D341Med (cell line): ENCODE results near the gene TFE3.

ENCODE experiments used
- DNase-seq: peaks from one replicate; pipeline ENCODE4 v3.0.0; 2012; ENCODE audit warnings: low spot score

Gene TFE3, protein sequence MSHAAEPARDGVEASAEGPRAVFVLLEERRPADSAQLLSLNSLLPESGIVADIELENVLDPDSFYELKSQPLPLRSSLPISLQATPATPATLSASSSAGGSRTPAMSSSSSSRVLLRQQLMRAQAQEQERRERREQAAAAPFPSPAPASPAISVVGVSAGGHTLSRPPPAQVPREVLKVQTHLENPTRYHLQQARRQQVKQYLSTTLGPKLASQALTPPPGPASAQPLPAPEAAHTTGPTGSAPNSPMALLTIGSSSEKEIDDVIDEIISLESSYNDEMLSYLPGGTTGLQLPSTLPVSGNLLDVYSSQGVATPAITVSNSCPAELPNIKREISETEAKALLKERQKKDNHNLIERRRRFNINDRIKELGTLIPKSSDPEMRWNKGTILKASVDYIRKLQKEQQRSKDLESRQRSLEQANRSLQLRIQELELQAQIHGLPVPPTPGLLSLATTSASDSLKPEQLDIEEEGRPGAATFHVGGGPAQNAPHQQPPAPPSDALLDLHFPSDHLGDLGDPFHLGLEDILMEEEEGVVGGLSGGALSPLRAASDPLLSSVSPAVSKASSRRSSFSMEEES

GRCh38 chrX:49043220-49043986 is at the start of gene TFE3:
Gene TFE3 (minus strand): TSS chrX:49043357. CDS start chrX:49043226, 131 bp downstream.
- peak; percentile 88 for DNase-seq

DNA sequence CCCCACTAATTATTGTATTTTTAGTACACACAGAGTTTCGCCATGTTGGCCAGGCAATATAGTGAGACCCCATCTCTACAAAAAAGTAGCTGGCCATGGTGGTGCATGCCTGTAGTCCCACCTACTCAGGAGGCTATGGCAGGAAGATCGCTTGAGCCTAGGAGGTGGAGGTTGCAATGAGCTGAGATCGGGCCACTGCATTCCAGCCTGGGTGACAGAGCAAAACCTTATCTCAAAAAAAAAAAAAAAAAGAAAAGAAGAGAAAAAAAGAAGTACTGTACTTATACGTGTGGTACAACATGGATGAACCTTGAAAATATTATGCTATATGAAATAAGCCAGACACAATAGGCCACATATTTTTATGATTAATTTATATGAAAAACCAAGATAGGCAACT is 46.4 kb upstream of the TFE3 start:
- DNase-seq, result no peak

DNA sequence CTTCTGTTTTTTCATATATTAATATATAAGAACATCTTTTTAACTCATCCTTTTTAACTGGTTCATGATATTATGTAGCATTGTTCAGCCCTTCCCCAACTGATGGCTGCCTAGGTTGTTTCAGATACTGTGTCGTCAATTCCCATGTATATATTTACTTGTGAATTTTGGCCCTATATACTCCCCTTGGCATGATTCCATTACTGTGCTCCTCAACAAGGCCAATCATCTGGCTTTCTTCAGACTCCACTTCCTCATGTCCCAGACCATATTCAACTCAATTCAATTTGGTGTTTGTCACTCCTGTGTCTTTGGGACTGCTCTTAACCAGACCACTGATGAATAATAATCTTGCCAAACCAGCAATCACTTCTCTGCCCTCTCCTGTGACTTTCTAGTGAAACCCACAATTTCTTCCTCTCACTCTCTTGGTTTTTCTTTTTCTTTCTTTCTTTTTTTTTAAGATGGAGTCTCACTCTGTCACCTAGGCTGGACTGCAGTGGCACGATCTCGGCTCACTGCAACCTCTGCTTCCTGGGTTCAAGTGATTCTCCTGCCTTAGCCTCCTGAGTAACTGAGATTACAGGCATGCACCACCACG is 39.2 kb upstream of the TFE3 start:
- DNase-seq, result no peak

GRCh38 chrX:49079489-49080428 is 36.6 kb upstream of the TFE3 start, which contains the start of gene WDR45:
Gene WDR45 (minus strand): TSS chrX:49079887. CDS start chrX:49078095, 1,792 bp downstream.
- DNase-seq, result peak; percentile 81

DNA sequence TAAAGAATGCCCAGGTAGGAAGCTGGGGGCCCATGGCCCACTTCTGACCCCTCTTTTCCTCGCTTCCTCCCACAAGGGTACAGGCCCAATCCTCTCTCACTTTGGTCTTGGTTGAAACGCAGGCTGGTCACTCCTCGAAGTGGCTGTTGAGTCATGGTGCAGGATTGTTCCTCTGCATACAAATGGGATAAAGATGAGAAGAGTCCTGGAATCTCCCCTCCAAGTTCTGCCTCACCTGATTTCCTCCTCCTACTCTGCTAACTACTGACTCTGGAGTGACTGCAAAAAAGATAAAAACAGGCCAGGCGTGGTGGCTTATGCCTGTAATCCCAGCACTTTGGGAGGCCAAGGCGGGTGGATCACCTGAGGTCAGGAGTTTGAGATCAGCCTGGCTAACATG is 34.8 kb upstream of the TFE3 start:
- no peak for DNase-seq

- no peak for DNase-seq
These were observed 32.2 kb upstream of the TFE3 start for GRCh38 chrX:49075347-49075746.

- peak; percentile 91 for DNase-seq
These were observed 30.7 kb upstream of the TFE3 start, which contains the start of gene PRAF2 for GRCh38 chrX:49073601-49074575. Gene PRAF2 (minus strand): TSS chrX:49074002. CDS start chrX:49073987, 15 bp downstream.

DNA sequence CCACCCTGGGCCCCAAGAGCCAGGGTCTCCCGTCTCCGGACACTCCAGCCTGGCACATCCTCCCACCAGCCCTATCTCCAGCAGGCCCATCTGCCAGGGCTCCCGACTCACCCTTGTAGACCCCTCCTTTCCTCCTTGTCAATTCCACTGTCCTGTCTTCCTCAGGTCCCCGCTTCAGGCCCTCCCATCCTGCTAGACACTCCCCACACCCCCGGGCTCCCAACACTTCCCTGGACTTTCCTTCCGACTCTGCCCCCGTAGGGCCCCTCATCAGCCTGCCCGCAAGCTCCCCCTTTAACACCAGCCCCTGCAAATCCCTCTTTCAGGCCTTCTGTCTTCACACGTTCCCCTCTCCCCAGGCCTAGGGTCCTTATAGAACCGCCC is 29.5 kb upstream of the TFE3 start:
- no peak for DNase-seq

DNA sequence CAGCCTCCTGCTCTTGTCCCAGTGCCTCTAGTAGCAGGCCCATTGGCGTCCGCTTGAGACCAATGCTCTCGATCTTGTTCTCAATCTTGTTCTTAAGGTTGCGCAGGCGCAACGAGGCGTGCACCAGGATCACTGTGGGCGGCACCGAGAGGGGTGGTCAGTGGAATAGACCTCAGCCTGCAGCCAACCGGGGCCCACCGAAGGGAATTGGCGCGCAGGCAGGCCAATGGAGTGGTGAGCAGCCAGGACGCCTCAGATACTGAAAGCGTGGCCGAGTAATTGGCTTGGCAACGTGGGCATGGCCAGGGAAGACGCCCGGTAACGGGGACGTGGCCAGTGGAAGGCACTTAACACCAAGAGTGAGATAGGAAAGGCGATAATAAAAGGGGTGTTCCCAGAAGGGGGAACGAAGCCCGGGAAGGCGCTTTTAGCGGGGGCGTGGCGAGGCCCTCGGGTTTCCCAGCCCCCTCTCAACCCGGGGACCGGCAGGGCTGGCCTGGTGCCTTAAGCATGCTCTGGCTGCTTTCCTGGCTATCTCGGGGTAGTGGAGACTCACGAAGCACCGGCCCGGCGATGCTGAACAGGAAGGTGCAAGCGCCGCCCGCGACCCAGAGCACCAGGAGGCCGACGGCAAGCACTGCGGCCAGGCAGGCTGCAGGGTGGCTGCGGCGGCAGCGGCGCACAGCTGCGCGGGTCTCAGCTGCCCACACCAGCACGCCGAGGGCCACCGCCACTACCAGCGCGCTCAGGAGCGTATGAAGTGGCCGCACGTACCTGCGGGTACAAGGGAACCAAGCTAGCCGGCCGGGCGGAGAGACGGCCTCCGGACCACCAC is 28.9 kb upstream of the TFE3 start:
- no peak for DNase-seq

DNA sequence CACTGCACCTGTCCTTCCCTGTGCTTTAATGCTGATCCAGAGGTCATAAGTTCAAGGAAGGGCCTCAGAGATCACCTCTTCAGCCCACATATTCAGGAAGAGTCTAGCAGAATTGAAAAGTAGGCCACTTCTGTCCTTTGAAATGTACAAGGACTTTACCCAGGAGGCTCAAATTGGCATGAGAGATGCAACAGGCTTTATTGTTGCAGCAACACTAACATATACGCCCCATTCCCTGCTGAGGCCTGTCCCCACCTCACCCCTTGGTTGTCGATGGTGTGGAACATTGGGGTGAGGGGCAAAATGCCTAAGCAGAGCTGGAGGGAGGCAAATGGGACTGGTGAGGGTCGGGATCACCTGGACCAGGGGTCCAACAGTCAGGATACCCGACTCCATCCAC is 27.8 kb upstream of the TFE3 start:
- DNase-seq, result no peak

DNA sequence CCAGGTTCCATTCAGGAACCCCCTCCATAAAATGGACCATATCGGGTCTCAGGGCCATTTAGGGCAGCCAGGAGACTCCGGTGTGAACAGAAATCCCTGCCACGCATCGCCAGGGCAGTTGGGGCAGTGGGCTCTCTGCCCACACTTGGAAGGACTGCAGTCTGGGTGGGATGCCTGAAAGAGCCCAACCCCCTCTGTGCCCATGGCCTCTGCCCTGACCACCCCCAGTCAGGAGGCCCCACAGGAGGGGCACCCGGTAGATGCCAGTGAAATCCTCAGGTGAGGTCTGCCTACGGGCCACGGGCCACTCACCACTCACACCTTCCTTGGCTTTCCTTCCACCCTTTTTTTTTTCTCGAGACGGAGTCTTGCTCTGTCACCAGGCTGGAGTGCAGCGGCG is 25.9 kb upstream of the TFE3 start:
- no peak for DNase-seq

DNA sequence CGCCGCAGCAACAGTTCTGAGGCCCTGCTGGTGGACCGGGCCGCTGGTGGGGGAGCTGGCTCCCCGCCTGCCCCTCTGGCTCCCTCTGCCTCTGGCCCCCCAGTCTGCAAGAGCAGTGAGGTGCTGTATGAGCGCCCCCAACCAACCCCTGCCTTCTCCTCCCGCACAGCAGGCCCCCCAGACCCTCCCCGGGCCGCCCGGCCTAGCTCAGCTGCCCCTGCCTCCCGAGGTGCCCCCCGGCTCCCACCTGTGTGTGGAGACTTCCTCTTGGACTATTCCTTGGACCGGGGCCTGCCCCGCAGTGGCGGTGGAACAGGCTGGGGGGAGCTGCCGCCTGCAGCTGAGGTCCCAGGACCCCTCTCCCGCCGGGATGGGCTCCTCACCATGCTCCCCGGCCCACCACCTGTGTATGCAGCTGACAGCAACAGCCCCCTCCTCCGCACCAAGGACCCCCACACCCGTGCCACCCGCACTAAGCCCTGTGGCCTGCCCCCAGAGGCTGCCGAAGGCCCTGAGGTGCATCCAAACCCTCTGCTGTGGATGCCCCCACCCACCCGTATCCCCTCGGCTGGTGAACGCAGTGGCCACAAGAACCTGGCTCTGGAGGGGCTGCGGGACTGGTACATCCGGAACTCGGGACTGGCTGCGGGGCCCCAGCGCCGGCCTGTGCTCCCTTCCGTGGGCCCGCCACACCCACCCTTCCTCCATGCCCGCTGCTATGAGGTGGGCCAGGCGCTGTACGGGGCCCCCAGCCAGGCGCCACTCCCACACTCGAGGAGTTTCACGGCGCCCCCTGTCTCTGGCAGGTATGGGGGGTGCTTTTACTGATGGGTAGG is 24.3 kb upstream of the TFE3 start:
- DNase-seq, result no peak

DNA sequence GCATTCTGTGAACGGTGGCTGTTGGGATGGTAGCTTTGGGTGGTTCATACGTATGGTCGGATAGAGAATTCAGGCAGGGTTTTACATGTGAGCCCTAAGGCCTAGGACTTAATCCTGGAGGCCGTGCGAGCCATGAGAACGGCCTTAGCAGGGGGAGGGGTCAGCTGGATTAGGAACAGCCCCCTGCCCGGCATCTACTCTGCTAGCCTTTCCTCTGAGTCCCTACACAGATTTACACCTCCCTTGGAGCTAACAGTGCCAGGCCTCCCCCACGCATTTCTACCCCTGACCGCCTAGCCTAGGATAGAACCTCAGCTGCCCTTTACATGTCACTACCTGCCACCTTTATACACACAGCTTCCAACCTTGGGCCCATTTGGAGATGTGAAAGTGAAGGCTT is 23.5 kb upstream of the TFE3 start:
- DNase-seq, result no peak

- no peak for DNase-seq
These were observed 23.1 kb upstream of the TFE3 start for GRCh38 chrX:49066278-49066677.

- DNase-seq, result no peak
These were observed 21.6 kb upstream of the TFE3 start for GRCh38 chrX:49064735-49065134.

- no peak for DNase-seq
These were observed 21.1 kb upstream of the TFE3 start for GRCh38 chrX:49064303-49064702.

GRCh38 chrX:49063715-49064114 is 20.6 kb upstream of the TFE3 start:
- no peak for DNase-seq

GRCh38 chrX:49061916-49062315 is 18.8 kb upstream of the TFE3 start:
- no peak for DNase-seq
